ENCODE measurements around the gene DAPK1.

- TF ChIP-seq CTCF (IDR thresholded peaks at IDR 0.05; ENCODE audit: low read depth, low read length, poor library complexity, severe bottlenecking) (no peak), EZH2phosphoT487 (IDR thresholded peaks at IDR 0.05; ENCODE audit: borderline replicate concordance, low read length) (no peak)
Observed at GRCh38 chr9:87533271-87533670, 35.6 kb downstream of the DAPK1 start.
